Mesenchymal stem cell (in vitro differentiated cells and primary cell): Measurements from ENCODE around the gene ITGA8.

ENCODE experiments used
- DNase-seq: peaks from one replicate; pipeline ENCODE4 v3.0.0-alpha.2; 2013
- H2AFZ ChIP-seq: one replicate; pipeline ENCODE4 v1.6.1; 2013; ENCODE audit warnings: low read depth, mild to moderate bottlenecking, control low read depth, inconsistent platforms, low read length, moderate library complexity
- H2AK5ac ChIP-seq: 2 replicates; pipeline ENCODE4 v1.6.1; 2013; ENCODE audit warnings: low read length, moderate library complexity, mild to moderate bottlenecking, inconsistent platforms; ENCODE audit not compliant: severe bottlenecking
- H2BK120ac ChIP-seq: one replicate; pipeline ENCODE4 v1.6.1; 2013; ENCODE audit warnings: low read depth, mild to moderate bottlenecking, inconsistent platforms, low read length, moderate library complexity
- H2BK12ac ChIP-seq, 2 experiments: one replicate each; pipeline ENCODE4 v1.6.1; 2013; ENCODE audit warnings: inconsistent platforms in 2 of 2, low read length in 2 of 2, mild to moderate bottlenecking in 2 of 2, moderate library complexity in 2 of 2, control low read depth in 1 of 2
- H2BK15ac ChIP-seq: one replicate; pipeline ENCODE4 v1.6.1; 2013; ENCODE audit warnings: mild to moderate bottlenecking, low read depth, inconsistent platforms; ENCODE audit not compliant: poor library complexity, severe bottlenecking
- H2BK5ac ChIP-seq: 2 replicates; pipeline ENCODE4 v1.6.1; 2013; ENCODE audit warnings: low read depth, mild to moderate bottlenecking, low read length, control low read depth, inconsistent platforms; ENCODE audit not compliant: poor library complexity, severe bottlenecking
- H3K14ac ChIP-seq, 2 experiments: one replicate each; pipeline ENCODE4 v1.6.1; 2013; ENCODE audit warnings: inconsistent platforms in 2 of 2, low read length in 2 of 2, control low read depth in 1 of 2, mild to moderate bottlenecking in 1 of 2, moderate library complexity in 1 of 2
- H3K18ac ChIP-seq, 2 experiments: one replicate each; pipeline ENCODE4 v1.6.1; 2013; ENCODE audit warnings: inconsistent platforms in 2 of 2, low read length in 2 of 2, control low read depth in 1 of 2, low read depth in 1 of 2, mild to moderate bottlenecking in 1 of 2
- H3K23ac ChIP-seq, 2 experiments: one replicate each; pipeline ENCODE4 v1.6.1; 2013; ENCODE audit warnings: inconsistent platforms in 2 of 2, low read length in 2 of 2, mild to moderate bottlenecking in 2 of 2, moderate library complexity in 2 of 2, control low read depth in 1 of 2
- H3K27ac ChIP-seq: 2 replicates; pipeline ENCODE4 v1.5.1; 2013; ENCODE audit warnings: mild to moderate bottlenecking, moderate library complexity, low read length, control low read depth, inconsistent platforms; ENCODE audit not compliant: poor library complexity, severe bottlenecking
- H3K27me3 ChIP-seq, 2 experiments: 2 replicates each; pipeline versions ENCODE4 v1.6.1 to v1.7.0; 2013; ENCODE audit warnings: low read length in 2 of 2, mild to moderate bottlenecking in 2 of 2, moderate library complexity in 2 of 2, control low read depth in 1 of 2, inconsistent platforms in 1 of 2; ENCODE audit not compliant: control insufficient read depth in 1 of 2, insufficient read depth in 1 of 2
- H3K36me3 ChIP-seq, 2 experiments: 2 replicates each; pipeline versions ENCODE4 v1.6.1 to v1.7.0; 2013; ENCODE audit warnings: low read length in 2 of 2, control low read depth in 1 of 2, inconsistent platforms in 1 of 2, low read depth in 1 of 2, mild to moderate bottlenecking in 1 of 2; ENCODE audit not compliant: insufficient read depth in 2 of 2, control insufficient read depth in 1 of 2
- H3K4ac ChIP-seq, 2 experiments: one replicate each; pipeline ENCODE4 v1.6.1; 2013; ENCODE audit warnings: inconsistent platforms in 2 of 2, low read length in 2 of 2, mild to moderate bottlenecking in 2 of 2, moderate library complexity in 2 of 2, control low read depth in 1 of 2, low read depth in 1 of 2
- H3K4me1 ChIP-seq: 2 replicates; pipeline ENCODE4 v1.6.1; 2013; ENCODE audit warnings: low read depth, low read length, control low read depth; ENCODE audit not compliant: control insufficient read depth, insufficient read depth
- H3K4me2 ChIP-seq: 2 replicates; pipeline ENCODE4 v1.6.1; 2013; ENCODE audit warnings: low read length, mild to moderate bottlenecking, inconsistent platforms; ENCODE audit not compliant: poor library complexity, severe bottlenecking
- H3K4me3 ChIP-seq, 2 experiments: 2 replicates each; pipeline versions ENCODE4 v1.5.1 to v1.7.0; 2013; ENCODE audit warnings: low read length in 2 of 2, mild to moderate bottlenecking in 2 of 2, control low read depth in 1 of 2, low read depth in 1 of 2; ENCODE audit not compliant: insufficient read depth in 1 of 2
- H3K79me1 ChIP-seq: replicated peaks from 2 replicates; pipeline ENCODE4 v1.6.1; 2013; ENCODE audit warnings: mild to moderate bottlenecking, control low read depth, low read length, inconsistent platforms; ENCODE audit not compliant: poor library complexity, severe bottlenecking
- H3K9ac ChIP-seq: 2 replicates; pipeline ENCODE4 v1.7.0; 2013; ENCODE audit warnings: mild to moderate bottlenecking, low read length, moderate library complexity
- H3K9me3 ChIP-seq: 2 replicates; pipeline ENCODE4 v1.7.0; 2013; ENCODE audit warnings: mild to moderate bottlenecking, low read length; ENCODE audit not compliant: control insufficient read depth
- H4K8ac ChIP-seq: one replicate; pipeline ENCODE4 v1.6.1; 2013; ENCODE audit warnings: inconsistent platforms, mild to moderate bottlenecking, low read length, moderate library complexity
- H4K91ac ChIP-seq: one replicate; pipeline ENCODE4 v1.6.1; 2013; ENCODE audit warnings: mild to moderate bottlenecking, low read length, inconsistent platforms
- WGBS: methylation state at CpG from one replicate; pipeline ENCODE4 v1.1.7; 2013; ENCODE audit warnings: mixed read lengths; 5-methylcytosine and 5-hydroxymethylcytosine counted together

ITGA8 gene

GRCh38 chr10:15729890-15730289 lies 10.2 kb upstream of the ITGA8 start:
- DNase-seq, result no peak
- no peak overlapping the region for H3K4me2 ChIP-seq
- WGBS, result 87% methylated on average over 5 of the region's 7 CpGs

GRCh38 chr10:15726042-15726441 lies 6.3 kb upstream of the ITGA8 start:
- H2BK5ac ChIP-seq, result no peak overlapping the region
- H3K27ac ChIP-seq, result no peak overlapping the region
- no peak overlapping the region for H2BK120ac ChIP-seq
- H3K4me1 ChIP-seq, result no peaks in the 10 kb centered on the region
- H4K91ac ChIP-seq, result no peak overlapping the region
- no peak overlapping the region for H3K23ac ChIP-seq
- no peak overlapping the region for H3K14ac ChIP-seq
- no peak overlapping the region for H3K4me2 ChIP-seq
- no peak for DNase-seq
- H3K79me1 ChIP-seq, result no peaks in the 10 kb centered on the region
- no peak overlapping the region for H4K8ac ChIP-seq
- no peak overlapping the region for H3K18ac ChIP-seq
- no peak overlapping the region for H3K4me3 ChIP-seq
- no CpG with 5 or more reads among the region's 1 CpG for WGBS
- no peak overlapping the region for H3K9ac ChIP-seq
- H3K36me3 ChIP-seq, result no peaks in the 10 kb centered on the region
- H2AFZ ChIP-seq, result no peak overlapping the region
- H3K9me3 ChIP-seq, result peaks cover 4% of the 10 kb centered on the region
- peaks cover 7 to 24% of the 10 kb centered on the region in 2 experiments for H3K27me3 ChIP-seq
- no peak overlapping the region for H2BK15ac ChIP-seq
- no peak overlapping the region for H3K4ac ChIP-seq
- H2AK5ac ChIP-seq, result no peak overlapping the region
- no peak overlapping the region for H2BK12ac ChIP-seq

More at GRCh38 chr10:15729890-15730289, 10.2 kb upstream of the ITGA8 start:
- Histone ChIP-seq H2AK5ac (no peak overlapping the region), H3K27ac (no peak overlapping the region), H2AFZ (no peak overlapping the region), H3K4me3 (no peak overlapping the region), H2BK5ac (no peak overlapping the region), H3K18ac (no peak overlapping the region), H4K8ac (no peak overlapping the region), H2BK12ac (no peak overlapping the region), H3K36me3 (no peaks in the 10 kb centered on the region), H3K23ac (no peak overlapping the region), H2BK120ac (no peak overlapping the region), H3K14ac (no peak overlapping the region), H3K27me3 (no peaks in the 10 kb centered on the region), H3K4ac (no peak overlapping the region), H3K9me3 (peaks cover 4% of the 10 kb centered on the region), H4K91ac (no peak overlapping the region), H3K79me1 (no peaks in the 10 kb centered on the region), H3K4me1 (no peaks in the 10 kb centered on the region), H2BK15ac (no peak overlapping the region), H3K9ac (no peak overlapping the region)

- WGBS, result 0% methylated on average over 2 of the region's 2 CpGs
- Histone ChIP-seq H2AFZ (no peak overlapping the region), H3K27ac (no peak overlapping the region), H2AK5ac (no peak overlapping the region), H3K14ac (no peak overlapping the region), H2BK5ac (no peak overlapping the region), H3K23ac (no peak overlapping the region), H3K4me3 (peak overlapping the region in 1 of 2 experiments; percentile 37), H3K4me1 (no peaks in the 10 kb centered on the region), H3K9me3 (peaks cover 4% of the 10 kb centered on the region), H2BK12ac (peak overlapping the region in 1 of 2 experiments; percentile 64), H3K36me3 (no peaks in the 10 kb centered on the region), H3K9ac (no peak overlapping the region), H3K79me1 (no peaks in the 10 kb centered on the region), H2BK120ac (no peak overlapping the region), H2BK15ac (no peak overlapping the region), H3K4me2 (no peak overlapping the region), H3K18ac (no peak overlapping the region), H4K8ac (no peak overlapping the region), H4K91ac (no peak overlapping the region), H3K27me3 (peaks cover 11 to 28% of the 10 kb centered on the region in 2 experiments), H3K4ac (no peak overlapping the region)
- DNase-seq, result peak; percentile 74
These were observed 5.9 kb upstream of the ITGA8 start for GRCh38 chr10:15725603-15726002.

- no peak overlapping the region for H3K4ac ChIP-seq
- no peak overlapping the region for H3K9ac ChIP-seq
- H3K4me2 ChIP-seq, result no peak overlapping the region
- no peak overlapping the region for H3K27ac ChIP-seq
- no peak overlapping the region for H2AFZ ChIP-seq
- H2AK5ac ChIP-seq, result no peak overlapping the region
- H3K36me3 ChIP-seq, result no peaks in the 10 kb centered on the region
- no peak overlapping the region for H2BK120ac ChIP-seq
- H3K4me3 ChIP-seq, result no peak overlapping the region
- H3K79me1 ChIP-seq, result no peaks in the 10 kb centered on the region
- no peaks in the 10 kb centered on the region for H3K9me3 ChIP-seq
- no peak overlapping the region for H2BK5ac ChIP-seq
- no peak overlapping the region for H3K18ac ChIP-seq
- H3K27me3 ChIP-seq, result peaks cover 19 to 36% of the 10 kb centered on the region in 2 experiments
- peaks cover 2% of the 10 kb centered on the region for H3K4me1 ChIP-seq
- H2BK12ac ChIP-seq, result no peak overlapping the region
- DNase-seq, result no peak
- 100% methylated on average over 1 of the region's 2 CpGs for WGBS
- no peak overlapping the region for H2BK15ac ChIP-seq
- H4K8ac ChIP-seq, result no peak overlapping the region
- H3K23ac ChIP-seq, result no peak overlapping the region
- H4K91ac ChIP-seq, result no peak overlapping the region
- no peak overlapping the region for H3K14ac ChIP-seq
These were observed 5.0 kb upstream of the ITGA8 start for GRCh38 chr10:15724683-15725082.
